Activated T-helper 1 cell treated with Interleukin-2 at 50 U/mL for 16 hours (primary cell): ENCODE data around the gene FAM25A.
"Not testable (repeated sequence)": the region's sequence is repeated elsewhere in the genome, so short reads cannot be mapped to it uniquely, and the experiment has no call there.

Experiments used
- DNase-seq: peaks from one replicate; pipeline ENCODE4 v3.0.0-alpha.2; 2020; ENCODE audit warnings: low read depth

FAM25A gene

DNA sequence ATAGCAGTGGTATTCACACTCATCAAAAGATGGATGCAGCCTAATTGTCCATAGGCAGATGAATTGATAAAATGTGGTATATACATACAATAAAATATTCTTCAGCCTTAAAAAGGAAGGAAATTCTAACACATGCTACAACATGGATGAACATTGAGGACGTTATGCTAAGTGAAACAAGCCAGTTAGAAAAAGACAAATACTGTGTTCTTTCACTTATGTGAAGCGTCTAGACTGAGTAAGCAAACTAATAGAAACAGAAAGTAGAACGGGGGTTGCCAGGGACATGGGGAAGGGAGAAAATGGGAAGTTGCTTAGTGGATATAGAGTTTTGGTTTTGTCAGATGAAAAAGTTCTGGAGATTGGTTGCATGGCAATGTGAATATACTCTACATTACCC is 6.6 kb upstream of the FAM25A start:
- not testable (repeated sequence) for DNase-seq

- DNase-seq: not testable (repeated sequence)
These were observed 4.9 kb upstream of the FAM25A start for GRCh38 chr10:87014986-87015716.

GRCh38 chr10:87018127-87018526 is 2.0 kb upstream of the FAM25A start:
- DNase-seq: not testable (repeated sequence)

DNA sequence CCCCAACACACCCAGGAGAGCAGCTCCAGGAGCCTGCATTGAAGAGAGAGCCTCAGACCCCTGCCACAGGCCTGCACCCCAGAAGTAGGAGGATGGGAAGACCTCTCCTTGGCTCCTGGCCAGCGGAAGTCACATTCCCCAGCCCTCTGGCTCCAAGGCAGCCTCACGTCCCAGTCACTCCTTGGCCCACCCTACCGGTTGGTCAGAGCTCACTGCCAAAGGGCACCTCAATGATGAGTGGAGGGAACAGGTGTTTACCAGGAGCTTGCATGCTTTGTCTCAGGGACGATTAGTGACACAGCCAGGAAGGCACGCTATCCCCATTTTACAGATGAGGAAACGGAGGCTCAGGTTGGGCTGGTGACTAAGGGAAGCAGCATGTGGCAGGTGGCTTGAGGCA is 1.0 kb upstream of the FAM25A start:
- DNase-seq: not testable (repeated sequence)

- DNase-seq: not testable (repeated sequence)
These were observed 590 bp upstream of the FAM25A start for GRCh38 chr10:87019504-87019903.

DNA sequence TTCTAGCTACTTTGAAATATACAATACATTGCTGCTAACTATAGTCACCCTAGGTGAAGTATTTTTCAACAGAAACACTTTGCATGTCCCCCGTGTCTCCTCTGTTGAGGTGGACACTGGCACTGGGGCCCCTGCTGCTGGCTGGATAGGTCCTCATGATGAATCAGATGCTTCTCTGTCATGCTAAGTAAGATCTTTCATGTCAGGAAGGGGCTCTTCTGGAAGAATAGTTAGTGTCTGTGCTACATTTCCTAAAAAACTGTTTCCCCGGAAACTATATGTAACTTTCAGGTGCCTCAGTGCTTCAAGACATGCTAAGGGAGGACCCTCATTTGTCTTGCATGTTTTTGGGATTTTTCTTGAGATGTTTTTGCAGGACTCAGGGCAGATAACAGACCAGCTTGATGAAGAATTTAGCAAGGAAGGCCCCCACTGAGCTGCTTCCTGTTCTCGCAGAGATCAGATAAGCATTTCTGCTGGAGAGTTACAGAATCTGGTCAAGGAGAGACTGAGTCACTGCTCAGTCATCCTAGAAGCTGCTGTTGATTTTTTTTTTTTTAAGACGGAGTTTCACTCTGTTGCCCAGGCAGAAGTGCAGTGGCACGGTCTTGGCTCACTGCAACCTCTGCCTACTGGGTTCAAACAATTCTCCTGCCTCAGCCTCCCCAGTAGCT is 5.3 kb downstream of the FAM25A start:
- DNase-seq: not testable (repeated sequence)

- DNase-seq: not testable (repeated sequence)
These were observed 6.8 kb downstream of the FAM25A start for GRCh38 chr10:87026747-87027508.

DNA sequence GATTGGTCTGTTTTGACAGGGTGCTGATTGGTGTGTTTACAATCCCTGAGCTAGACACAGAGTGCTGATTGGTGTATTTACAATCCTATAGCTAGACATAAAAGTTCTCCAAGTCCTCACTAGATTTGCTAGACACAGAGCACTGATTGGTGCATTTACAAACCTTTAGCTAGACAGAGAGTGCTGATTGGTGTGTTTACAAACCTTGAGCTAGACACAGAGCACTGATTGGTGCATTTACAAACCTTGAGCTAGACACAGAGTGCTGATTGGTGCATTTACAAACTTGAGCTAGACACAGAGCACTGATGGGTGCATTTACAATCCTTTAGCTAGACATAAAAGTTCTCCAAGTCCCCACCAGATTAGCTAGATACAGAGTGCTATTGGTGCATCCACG is 10.3 kb downstream of the FAM25A start:
- not testable (repeated sequence) for DNase-seq

DNA sequence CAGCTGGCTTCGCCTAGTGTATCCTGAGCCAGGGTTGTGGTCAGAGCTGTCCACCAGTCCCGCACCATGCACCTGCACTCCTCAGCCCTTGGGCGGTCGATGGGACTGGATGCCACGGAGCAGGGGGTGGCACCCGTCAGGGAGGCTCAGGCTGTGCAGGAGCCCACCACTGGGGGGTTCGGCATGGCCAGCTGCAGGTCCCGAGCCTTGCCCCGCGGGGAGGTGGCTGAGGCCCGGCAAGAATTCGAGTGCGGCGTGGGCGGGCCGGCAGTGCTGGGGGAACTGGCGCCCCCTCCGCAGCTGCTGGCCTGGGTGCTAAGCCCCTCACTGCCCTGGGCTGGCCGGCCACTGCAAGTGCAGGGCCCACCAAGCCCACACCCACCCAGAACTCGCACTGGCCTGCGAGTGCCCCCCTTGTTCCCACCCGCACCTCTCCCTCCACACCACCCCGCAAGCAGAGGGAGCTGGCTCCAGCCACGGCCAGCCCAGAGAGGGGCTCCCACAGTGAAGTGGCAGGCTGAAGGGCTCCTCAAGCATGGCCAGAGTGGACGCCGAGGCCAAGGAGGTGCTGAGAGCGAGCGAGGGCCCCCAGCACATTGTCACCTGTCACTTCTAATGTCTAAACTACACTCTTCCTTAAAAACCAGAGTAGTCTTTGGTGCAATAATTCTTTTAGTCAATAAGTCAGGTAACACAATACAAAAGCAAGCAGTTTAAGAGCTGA is 11.0 kb downstream of the FAM25A start:
- DNase-seq: no peak

- no peak for DNase-seq
These were observed 16.5 kb downstream of the FAM25A start for GRCh38 chr10:87036623-87037022.

DNA sequence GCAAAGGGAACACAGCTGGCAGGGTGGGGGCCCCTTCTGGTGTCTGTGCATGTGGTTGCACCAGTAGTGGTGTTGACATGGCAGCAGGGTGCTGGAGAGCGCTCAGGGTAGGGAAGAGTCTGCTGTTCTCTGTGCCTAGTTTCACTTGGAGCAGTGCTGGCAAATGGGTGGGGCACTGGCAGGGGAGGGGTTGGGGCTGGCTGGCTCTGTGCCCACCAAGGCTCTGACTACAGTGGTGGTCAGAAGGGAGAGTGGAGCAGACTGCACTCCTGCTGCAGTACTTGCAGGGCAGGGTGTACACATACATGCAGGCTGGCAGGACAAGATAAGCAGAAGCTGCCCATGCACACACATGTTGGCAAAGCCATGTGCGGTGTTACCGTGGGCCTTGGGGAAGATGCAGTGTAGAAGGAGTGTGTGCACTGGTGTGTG is 18.2 kb downstream of the FAM25A start:
- no peak for DNase-seq

GRCh38 chr10:87038786-87039185 is 18.7 kb downstream of the FAM25A start:
- DNase-seq: no peak

DNA sequence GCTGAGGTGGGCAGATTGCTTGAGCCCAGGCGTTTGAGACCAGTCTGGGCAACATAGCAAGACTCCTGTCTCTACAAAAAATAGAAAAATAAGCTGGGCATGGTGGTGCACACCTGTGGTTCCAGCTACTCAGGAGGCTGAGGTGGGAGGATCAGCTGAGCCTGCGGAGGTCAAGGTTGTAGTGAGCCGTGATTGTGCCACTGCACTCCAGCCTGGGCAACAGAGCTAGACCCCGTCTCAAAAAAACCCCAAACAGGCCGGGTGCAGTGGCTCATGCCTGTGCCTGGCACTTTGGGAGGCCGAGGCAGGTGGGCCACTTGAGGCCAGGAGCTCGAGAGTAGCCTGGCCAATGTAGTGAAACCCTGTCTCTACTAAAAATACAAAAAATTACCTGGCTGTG is 23.5 kb downstream of the FAM25A start:
- DNase-seq: not testable (repeated sequence)

DNA sequence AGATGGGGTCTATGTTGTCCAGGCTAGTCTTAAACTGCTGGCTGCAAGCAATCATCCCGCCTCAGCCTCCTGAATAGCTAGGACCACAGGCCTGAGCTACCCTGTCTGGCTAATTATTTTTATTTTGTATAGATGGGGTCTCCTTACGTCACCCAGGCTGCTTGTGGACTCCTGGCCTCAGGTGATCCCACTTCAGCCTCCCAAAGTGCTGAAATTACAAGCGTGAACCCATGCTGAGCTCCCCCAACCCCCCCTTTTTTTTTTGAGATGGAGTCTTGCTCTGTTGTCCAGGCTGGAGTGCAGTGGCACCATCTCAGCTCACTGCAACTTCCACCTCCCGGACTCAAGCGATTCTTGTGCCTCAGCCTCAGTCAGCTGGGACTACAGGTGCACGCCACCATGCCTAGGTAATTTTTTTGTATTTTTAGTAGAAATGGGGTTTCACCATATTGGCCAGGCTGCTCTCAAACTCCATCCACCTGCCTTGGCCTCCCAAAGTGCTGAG is 25.4 kb downstream of the FAM25A start:
- DNase-seq: no peak

DNA sequence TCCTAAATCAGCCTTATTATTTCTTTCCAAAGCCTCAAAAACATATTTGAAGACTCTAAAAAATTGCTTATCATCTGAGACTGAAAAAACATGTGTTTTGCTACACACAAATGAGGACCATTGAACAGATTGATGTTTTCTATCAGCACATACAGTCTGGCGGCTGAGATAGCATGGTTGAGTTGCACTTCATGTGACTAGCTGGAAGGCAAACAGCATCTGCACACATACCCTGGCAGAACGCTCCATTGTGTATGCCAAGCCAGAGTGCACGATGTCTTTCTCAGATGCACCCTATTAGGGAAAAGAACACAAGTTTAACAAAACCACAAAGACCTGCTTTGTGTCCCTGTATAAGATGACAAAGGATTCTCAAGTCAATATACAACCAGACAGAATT is 33.0 kb downstream of the FAM25A start:
- DNase-seq: no peak

DNA sequence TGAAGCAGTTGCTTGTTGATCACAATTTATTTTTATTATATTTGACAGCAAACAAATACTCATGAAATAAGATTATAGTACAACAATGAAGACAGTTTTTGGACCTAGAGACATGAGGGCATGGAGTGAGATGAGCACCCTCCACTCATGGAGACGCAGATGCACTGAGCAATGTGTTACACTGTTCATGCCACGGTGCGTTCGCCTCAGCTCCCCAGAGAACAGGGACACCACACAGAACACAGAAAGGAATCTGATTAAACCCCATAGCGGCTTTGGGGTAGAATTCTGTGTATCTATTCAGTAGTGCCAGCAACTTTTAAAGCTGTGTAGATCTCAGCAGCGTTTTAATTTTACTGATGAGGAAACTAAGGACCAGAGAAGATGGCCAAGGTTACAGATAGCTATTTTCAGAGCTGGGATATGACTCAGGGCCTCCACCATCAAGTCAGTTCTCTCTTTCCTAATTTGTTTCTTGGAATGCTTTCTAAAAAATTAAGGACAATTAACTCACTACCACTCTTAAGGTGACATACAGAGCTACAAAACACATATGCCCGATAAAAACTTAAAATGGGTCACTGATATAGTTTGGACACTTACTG is 33.6 kb downstream of the FAM25A start:
- no peak for DNase-seq

GRCh38 chr10:87054373-87055295 is 34.5 kb downstream of the FAM25A start:
- DNase-seq: no peak

DNA sequence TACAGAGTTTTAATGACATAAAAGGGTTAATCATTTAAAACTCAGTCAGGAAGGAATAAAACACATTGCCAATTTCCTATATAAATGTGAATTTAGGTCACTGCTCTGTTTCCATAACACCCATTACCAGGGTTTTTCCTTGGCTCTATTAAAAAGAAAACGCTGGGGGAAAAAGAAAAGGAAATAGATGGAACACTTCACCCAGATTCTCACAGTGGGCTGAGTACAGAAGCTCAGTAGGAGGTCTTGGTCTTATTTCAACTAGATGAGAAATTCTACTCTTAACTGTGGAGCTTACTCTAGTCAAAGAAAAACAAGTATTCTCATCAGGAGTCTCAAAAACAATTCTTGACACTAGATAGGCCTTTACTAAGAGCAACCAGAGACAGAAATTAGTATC is 38.1 kb downstream of the FAM25A start:
- no peak for DNase-seq

DNA sequence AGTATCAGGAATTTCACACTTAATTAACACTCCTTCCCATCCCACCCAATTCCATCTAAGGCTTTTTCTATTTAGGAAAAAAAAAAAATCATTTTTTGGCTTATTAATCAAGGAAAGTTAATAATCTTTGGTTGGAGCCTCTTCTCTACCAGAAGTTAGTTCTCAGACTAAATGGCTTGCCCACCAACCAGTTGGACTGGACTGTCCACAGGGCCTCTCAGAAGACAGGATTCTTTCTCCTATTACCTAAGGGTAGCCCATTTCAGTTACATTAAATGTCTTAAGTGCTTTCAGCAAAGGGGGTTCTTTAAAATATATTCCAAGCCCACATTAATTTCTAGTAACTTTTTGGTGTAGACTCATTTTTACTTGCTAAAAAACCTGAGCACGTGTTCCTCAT is 39.3 kb downstream of the FAM25A start:
- no peak for DNase-seq

DNA sequence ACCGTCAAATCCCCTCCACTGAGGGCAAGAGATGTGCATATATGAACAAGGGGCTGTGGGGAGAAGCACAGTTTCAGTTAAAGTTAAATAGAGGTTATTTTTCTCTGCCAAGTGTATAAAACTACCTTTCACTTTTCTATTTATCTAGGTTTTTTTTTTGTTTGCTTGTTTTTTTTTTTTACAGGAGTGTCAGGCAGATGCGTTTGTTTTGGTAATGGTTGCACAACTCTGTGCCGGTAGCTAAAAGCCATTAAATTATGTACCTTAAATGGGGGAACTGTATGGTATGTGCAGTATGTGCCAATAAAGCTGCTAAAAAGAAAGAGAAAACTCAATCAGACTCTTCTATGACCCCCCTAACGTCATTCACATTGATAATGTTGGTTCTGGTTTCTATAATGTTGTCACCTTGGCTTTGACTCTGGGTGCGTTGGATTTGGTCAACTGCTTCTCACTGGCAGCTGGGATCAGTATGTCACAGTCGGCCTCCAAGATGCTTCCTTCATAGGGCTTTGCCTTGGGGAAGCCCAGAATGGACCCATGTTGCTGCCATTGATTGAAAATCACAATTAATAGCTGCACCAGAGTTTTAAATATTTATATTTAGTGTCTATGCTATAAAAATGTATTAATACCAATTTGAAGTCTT is 40.3 kb downstream of the FAM25A start:
- DNase-seq: no peak
